Stimulated activated CD4-positive, alpha-beta T cell treated with anti-CD3 and anti-CD28 coated beads, Interleukin-15, amount 100 ng/mL, for 1 hour (primary cell): Measurements from ENCODE around the gene SMIM38.

Experiments used
- DNase-seq, 2 donors: peaks; one replicate each; pipeline ENCODE4 v3.0.0-alpha.2; 2020; ENCODE audit warnings: low read depth in 1 of 2, low spot score in 1 of 2

Gene SMIM38

DNA sequence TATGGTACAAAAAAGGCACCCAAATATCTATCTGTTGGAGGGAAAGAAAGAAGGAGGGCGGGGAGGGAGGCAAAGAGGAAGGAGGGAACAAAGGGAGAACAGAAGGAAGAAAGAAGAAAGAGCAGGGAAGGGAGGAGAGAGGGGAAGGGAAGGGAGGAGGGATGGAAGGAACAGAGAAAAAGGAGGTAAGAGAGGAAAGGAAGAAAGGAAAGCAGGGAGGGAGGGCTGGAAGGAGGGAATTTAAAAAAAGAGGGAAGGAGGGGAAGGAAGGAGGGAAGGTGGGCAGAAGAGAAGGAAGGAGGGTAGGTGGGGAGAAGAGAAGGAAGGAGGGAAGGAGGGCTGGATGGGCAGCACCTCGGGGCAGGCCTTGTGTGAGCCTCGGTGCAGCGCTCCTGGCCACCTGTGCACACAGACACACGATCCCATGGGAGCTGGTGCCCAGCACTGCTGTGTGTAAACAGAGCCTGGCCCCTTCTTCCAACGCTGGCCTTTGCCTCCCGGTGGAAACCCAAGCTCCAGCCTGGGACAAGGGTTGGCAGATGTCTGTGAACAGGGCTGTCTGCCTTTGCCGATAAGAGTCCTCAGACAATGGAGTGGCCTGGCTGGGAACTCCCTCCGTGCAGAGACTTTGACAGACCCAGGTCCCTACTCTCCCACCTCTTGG lies 23.2 kb downstream of the SMIM38 start:
- DNase-seq = no peak

DNA sequence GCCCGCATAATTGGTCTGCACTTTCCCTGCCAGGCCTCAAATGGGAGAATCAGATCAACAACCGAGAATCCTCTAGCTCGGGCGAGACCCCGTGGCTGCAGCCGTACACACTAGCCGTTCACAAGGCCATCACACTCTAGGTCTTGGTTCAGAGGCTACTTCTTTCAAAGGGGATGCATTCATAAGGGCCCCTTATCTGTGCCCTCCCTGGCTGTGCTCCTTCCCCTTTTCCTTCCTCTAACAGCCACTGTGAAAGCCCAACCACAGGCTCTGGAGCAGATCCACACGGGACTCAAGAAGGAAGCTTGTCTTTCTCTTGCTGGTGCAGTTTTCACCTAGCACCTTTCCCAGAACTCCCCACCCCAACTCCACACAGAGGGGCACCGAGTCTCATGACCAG lies 24.5 kb downstream of the SMIM38 start:
- DNase-seq = no peak

DNA sequence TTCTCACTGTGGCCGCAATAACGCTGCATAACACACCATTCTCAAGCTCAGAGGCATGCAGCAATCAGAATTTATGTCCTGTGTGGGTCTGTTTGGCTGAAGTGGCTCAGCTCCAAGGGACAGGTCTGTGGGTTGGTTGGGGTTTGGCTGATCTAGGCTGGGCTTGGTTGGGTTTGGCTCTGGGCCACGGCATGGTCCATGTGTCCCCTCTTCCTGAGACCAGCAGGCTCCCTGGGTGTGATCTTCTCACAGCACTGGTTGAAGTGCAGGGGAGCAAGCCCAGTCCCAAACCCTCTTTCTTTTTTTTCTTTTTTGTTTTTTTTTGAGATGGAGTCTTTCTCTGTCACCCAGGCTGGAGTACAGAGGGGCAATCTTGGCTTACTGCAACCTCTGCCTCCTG lies 25.0 kb downstream of the SMIM38 start:
- DNase-seq = no peak

DNA sequence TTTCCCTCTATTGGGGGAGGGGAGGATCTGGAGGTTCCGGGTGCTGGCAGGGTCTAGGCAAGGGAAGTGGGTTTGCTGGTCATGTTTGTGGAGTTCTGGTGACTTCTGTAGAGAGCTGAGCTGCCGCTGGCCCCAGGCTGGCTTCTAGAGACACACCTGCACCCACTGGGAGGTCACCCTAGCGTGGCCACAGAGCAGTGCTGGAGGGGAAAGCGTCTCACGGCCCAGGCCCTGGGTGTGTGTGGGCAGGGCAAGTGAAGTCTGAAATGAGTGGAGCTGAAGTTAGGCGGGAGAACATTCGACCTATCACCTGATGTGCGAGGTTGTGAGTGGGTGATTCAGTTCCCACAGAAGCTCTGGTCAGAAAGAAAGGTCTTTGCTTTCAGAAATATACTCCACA lies 27.9 kb downstream of the SMIM38 start:
- DNase-seq = no peak

DNA sequence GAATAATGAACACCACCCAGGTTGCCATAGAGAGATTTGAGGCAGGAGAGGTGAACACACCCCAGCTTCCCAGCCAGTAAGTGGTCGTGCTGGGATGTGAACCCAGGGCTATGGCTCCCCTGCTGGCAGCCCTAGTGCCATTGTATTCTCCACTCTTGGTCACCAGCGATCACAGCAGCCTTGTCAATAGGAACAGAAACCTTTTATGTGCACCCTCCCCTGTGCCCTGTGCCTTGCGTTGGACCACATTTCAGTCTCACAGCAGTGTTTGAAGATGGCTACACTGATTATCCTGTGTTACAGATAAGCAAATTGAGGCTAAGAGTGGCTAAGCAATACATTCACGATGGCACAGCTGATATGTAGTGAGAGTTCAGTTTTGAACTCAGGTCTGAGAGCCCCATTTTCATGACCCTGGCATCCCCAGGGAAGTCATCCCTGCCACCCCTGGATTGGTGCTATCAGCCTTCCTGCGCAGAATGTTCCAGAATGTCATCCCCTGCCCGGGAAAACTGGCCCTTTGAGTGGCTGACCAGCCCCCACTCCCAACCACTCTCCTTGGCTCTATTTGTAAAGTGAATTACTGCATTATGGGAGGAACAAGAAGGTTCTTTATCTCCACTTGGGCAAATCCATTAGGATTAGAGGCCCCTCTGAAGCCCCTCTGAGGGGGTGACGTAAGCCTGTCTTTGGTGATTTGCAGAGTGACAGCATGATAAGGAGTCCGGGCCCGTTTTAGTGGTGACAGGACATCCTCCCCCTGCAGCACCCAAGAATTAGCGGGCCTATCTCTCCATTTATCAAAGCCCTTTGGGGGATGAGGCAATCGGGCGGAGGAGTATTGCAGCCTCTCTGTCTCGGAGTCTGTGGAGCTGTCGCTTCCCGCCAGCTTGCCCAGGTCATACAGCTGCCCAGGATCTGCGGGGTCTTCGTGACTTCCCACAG lies 30.9 kb downstream of the SMIM38 start:
- DNase-seq = no peak

DNA sequence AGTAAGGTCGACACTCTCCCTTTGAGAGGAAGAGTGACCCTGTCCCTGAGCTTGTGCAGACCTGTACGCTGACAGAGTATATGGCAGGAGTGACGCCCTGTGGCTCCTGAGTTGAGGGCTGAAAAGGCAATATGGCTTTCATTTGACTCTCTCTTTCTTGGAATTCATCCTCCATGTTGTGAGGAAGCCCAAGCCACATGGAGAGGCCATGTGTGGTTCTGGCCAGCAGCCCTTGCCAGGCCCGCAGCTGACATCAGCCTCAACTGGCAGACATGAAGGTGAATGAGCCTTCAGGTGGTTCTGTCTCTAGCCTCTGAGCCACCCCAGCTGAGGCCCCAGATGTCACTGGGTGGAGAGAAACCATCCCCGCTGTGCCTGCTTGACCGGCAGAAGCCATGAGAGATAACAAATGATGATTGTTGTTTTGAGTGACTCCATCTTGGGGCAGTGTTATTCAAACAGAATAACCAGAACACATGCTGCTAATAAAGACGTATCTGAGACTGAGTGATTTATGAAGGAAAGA lies 31.9 kb downstream of the SMIM38 start:
- no peak for DNase-seq

DNA sequence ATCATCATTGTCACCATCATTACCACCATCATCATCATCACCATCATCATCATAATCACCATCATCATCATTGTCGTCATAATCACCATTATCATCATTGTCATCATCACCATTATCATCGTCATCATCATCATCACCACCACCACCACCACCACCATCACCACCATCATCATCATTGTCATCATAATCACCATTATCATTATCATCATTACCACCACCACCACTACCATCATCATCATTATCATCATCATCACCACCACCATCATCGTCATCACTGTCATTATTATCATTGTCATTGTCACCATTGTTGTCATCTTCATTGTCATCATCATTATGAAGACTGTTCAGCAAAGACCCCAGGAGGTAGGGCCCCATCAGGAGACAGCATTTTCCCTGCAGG lies 33.3 kb downstream of the SMIM38 start:
- no peak for DNase-seq

DNA sequence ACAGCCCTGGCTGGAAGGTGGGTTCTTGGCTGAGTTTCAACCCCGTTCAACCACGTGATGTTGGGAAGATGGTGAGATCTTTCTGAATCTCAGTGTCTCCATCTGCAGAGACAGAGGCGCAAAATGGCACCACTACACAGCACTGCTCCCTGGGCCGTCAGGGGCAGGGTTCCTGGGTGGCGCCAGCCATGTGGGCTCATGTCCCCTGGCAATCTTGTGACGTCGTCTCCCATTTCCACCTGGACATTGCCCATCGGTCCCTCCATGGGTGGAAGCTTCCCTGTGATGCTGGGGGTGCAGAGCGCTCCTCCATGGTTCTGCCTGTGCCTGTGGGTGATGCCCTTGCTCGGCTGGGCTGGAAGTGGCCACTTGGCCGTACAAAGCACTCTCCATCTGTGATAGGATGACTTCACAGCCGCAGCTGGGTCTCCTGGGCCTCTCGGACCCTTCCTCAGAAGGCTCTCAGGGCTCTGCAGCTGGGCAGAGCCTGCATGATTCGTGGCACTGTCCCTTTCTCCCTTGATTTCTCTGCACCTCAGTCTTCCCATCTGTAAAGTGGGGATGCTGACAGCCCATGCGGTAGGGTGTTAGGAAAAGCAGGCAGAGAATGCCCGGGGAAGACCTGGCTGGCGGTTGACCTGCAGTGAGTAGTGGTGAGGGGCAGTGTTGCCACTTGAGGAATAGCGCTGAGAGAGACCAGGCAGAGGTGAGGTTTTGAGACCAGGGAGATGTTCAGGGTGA lies 35.2 kb downstream of the SMIM38 start:
- DNase-seq = no peak

DNA sequence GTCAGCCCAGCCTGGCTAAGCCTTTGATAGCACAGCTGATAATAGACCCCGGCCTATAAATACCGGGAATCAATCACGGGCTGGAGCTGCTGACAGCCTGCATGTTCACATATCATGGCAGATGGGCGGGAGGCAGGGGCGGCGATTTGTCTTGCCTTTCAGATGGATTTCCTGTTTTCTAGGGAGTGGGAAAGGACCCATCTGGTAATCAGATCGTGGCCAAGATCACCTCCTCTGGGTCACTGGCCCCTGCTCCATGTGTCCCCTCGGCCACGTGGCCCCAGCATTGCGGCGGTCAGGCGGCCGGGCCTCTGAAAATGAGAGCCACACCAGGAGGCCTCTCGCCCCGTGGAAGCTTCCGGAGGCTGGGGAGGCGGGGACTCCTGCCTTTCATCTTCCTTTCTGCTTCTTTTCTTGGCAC lies 36.6 kb downstream of the SMIM38 start:
- DNase-seq = no peak

DNA sequence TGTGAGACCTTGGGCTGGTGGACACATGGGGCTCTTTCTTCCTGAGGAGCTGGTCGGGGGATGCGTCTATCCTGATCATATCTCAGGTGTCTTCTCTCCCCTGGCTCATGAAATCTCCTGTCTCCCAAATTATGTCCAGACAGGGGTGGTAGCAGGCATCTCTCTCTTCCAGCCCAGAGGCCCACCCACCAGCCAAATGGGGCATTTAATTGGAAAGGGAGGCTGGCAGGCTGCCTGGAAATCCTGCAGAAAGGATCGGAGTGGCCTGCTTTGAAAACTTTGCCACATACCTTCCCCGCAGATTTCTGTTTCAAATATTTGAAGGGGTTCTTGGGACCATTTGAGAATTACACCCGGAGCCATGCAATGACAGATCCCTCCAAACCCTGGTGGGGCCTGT lies 37.4 kb downstream of the SMIM38 start:
- DNase-seq = no peak

DNA sequence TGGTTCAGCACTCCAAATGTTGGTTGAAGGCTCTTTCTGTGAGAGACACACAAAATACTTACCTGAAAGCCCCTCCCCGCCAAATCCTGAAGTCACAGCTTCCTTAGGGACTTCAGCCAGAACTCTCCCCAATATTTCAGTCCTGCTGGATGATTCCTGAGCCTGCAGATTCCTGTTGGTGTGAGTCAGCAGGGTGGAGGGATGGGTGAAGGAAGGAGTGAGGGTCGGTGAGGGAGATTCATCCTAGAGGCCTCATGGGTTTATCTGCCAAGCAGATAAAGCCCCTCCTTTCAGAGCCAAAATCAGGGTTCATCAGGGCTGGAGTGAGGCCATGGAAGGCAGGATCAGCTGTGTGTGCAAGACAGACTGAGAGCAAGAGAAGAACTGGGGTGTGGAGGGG lies 37.9 kb downstream of the SMIM38 start:
- no peak for DNase-seq

DNA sequence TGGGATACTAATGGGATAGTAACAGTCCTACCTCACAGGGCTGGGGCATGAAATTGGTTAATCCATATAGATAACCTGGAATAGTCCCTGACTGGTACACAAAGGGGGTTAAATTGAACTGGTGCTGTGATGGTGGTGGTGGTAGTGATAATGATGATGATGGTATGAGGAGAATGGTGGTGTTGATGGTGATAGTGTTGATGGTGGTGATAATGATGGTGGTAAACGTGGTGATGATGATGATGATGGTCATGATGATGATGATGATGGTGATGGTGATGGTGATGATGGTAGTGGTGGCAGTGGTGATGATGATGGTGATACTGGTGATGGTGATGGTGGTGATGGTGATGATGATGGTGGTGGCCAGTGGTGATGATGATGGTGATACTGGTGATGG lies 38.7 kb downstream of the SMIM38 start:
- no peak for DNase-seq

DNA sequence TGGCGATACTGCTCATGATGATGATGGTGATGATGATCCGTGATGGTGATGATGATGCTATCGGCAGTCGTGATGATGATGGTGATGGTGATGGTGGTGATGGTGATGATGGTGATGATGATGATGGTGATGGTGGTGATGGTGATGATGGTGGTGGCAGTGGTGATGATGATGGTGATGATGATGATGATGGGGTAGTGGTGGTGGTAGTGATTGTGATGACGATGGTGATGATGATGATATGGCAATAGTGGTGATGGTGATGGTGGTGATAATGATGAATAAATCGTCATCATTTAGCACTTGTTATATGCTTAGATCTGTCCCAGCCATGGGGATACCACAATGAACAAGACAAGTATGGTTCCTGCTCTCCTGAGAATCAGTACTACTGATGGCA lies 39.2 kb downstream of the SMIM38 start:
- no peak for DNase-seq

DNA sequence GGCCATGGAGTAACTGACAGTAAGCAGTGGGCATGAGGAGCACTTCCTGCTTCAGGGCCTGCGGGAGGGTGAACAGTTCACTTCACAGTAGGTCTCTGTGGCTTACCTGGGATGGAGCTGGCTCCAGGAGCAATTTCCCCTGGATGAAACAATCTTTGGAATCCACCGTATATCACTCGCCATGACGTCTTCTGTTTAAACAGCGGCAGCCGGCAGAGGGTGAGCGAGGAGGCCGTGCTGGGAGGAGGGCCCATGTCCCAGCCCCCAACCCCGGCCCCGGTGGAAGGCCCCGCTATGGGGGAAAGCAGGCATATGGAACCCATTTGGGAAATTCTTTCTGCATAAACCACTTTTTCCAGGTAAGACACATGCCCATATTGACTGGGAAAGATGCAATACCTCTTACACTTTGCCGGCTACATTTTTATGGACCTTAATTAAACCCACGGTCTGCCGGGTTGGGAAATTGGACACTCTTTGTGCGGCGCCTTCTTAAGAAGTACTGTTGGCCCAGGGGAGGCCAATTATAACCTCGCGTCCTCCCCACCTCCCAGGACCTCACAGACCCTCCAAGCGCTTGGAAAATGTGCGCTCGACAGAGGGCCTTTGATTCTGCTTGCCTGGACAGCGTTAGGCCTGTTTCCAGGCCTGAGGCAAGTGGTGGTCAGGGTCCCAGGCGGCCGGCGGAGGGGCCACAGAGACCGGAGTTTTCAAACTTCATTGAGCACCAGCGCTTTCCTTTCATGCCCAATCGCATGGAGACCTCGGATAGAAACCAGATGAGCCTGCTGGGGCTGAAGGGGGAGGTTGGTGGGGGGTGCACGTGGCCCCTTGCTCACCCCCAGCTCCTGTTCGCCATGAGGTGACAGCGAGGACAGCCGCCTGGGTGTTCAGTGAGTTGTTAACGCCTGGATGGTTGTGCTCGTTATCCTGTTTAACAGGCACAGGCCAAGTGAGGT lies 40.4 kb downstream of the SMIM38 start:
- DNase-seq = no peak

DNA sequence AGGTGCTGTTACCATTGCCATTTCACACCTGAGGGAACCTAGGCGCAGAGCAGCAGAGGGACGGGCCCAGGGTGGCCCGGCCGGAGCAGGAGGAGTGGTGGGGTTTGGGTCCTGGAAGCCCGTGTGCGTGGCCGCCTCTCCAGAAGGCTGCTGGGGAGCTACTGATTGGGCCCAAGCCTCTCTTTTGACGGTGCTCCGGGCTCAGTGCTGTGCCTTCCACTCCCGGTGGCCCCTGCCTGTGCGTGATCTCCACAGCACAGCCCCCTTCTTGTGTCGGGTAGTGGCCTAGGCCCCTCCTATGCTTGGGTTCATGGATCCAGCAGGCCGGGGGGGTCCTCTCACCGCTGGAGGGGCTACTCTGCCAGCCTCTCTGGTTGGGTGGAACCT lies 41.0 kb downstream of the SMIM38 start:
- DNase-seq = no peak

DNA sequence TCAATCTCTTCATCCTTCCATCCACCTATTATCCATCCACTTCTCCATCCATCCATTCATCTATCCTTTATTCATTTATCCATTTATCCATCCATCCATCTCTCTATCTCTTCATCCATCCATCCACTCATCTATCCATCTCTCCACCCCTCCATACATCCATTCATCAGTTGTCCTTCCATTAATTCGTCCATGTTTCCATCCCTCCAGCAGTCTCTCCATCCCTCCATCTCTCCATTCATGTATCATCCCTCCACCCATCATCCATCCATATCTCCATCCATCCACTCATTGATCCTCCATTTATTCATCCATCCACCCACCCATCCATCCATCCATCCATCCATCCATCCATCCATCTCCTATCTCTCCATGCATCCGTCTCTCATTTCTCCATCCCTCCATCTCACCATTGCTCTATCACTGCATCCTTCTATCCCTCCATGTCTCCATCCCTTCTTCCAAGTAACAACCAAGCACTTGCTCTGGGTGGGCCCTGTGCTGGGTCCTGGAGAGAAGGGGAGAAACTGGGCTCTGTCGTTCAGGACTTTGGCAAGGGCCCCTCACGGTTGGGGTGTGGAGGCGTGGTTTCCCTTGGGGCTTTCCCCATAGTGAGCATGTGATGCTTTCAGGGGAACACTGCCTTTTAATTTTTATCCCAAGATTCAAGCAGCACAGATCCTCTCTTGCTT lies 43.3 kb downstream of the SMIM38 start:
- DNase-seq = no peak

DNA sequence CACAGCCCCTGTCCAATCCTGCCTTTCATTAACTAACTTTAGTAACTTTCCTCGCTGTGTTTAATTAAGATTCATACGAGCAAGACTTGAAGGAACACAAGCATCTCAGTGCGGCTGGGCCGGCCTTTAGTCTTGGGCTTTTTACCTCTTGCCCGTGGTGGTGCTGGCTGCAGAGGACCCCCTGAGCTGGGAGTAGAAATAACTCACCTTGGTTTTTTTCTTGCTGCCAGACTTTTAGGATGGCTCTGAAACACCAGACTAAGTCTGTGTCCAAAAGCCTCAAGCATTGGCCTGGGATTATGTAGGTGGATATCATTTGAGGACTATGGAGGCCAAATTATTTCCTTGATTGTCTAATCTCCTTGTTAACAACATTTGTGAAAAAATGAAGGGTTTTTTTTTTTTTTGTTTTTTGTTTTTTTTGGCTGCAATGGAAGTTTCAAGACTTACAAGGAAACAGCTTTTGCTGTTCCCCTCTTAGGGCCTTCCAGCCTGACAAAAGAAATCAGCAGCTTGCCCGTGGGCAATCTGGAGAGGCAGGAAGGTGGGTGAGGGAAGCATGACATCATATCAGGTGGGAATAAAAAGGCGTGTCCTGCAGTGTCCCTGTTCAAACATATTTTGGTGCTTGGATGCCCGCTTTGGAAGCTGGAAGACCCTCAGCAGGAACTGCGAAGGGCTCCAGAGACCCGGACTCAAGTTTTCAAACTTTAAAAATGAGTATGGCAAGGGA lies 44.0 kb downstream of the SMIM38 start:
- no peak for DNase-seq

DNA sequence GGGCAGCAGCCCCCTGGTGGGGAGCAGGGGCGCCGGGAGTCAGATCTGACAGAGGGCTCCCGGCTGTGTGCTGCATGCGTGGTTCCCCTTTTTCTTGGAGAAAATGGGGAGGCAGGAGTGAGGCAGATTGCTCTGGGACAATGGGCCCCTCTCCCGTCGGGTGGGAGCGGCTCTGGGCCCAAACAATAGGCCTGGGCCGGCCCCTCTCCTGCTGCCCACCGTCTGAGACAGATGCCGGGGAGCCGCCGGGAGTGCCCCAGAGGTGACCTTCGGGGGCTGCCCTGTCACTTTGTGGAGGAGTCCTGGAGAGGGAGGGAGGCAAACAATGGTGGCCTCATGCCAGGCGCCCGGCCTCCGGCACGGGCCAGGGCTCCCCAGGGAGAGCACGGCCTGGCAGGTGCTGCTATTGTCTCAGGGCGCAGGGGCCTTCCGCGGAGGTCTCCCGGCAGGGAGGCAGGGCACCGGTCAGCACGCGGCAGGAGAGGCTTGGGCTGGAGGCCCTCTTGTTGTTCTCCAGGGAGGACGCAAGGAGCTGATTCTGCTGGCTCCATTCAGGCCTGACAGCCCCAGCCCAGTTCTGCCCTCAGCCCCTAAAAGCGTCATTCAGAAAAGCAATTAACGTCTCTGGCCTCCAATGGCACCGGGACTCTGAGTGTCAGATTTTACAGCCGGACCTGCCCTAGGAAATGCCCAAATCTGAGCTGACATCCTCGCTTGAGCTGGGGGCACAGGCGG lies 44.8 kb downstream of the SMIM38 start:
- no peak for DNase-seq

DNA sequence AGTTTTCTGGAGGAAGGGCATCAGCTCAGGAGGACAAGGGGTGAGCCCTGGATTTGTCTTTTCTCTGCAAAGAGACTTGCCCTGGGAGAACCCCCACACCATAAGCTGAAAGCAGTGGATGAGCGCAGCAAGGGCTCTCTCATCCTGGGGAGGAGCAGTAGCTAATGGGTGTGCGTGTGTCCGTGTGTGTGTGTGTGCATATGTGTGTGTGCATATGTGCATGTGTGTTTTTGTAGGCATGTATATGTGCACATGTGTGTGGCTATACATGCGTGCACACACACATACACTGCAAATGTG lies 45.3 kb downstream of the SMIM38 start:
- no peak for DNase-seq
